Esophagus squamous epithelium (tissue), 4 donors: ENCODE results near the gene ANKRD44.

ENCODE experiments used
- POLR2A ChIP-seq, 4 donors: fragments of 450-650 bp; IDR thresholded peaks; one replicate each; pipeline ENCODE4 v1.6.1; 2017; ENCODE audit warnings: antibody characterized with exemption in 4 of 4, mild to moderate bottlenecking in 4 of 4, moderate library complexity in 3 of 4
- TF ChIP-seq, protein P1 (sequence below), 6 experiments: fragments of 450-650 bp in 4 of 6; fragments of 200-600 bp in 2 of 6; sonication (generic) in 2 of 6; IDR thresholded peaks; one replicate each; pipeline ENCODE4 v1.5.1; 2016 to 2019; ENCODE audit warnings: antibody characterized with exemption in 6 of 6, mild to moderate bottlenecking in 4 of 6, moderate library complexity in 4 of 6

DNA sequence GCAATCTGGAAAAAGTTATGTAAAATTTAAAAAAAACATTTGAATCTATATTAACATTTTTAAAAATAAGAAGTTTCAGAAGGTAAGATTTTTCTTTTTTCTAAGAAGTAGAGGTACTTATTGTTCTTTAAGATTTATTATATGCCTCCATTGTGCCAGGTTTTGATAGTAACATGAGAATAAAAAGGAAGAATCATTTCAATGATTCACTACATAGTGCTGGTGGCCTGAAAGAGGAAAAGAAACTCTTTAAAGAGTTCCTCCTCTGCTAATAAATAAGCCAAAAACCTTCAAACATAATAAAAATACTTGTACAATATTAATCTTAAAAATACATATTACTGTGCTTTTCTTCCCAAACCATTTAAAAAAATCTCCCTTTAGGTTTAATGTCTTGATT is 69.0 kb downstream of the ANKRD44 start:
- TF ChIP-seq, protein P1, sequence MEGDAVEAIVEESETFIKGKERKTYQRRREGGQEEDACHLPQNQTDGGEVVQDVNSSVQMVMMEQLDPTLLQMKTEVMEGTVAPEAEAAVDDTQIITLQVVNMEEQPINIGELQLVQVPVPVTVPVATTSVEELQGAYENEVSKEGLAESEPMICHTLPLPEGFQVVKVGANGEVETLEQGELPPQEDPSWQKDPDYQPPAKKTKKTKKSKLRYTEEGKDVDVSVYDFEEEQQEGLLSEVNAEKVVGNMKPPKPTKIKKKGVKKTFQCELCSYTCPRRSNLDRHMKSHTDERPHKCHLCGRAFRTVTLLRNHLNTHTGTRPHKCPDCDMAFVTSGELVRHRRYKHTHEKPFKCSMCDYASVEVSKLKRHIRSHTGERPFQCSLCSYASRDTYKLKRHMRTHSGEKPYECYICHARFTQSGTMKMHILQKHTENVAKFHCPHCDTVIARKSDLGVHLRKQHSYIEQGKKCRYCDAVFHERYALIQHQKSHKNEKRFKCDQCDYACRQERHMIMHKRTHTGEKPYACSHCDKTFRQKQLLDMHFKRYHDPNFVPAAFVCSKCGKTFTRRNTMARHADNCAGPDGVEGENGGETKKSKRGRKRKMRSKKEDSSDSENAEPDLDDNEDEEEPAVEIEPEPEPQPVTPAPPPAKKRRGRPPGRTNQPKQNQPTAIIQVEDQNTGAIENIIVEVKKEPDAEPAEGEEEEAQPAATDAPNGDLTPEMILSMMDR (IDR thresholded peaks at IDR 0.05) = no peak
- TF ChIP-seq POLR2A (IDR thresholded peaks at IDR 0.05) = no peak
